GM12878 (cell line): ENCODE measurements around the gene ADAMTS17. TPM values are rescaled to one million over a fixed set of nuclear protein-coding genes. Genes with fewer than 3 reads are reported as not detected.

ENCODE experiments used
- ATAC-seq: fragments of 200-7000 bp; cut with Tn5 transposase; 3 replicates; pipeline ENCODE4 v1.9.1; 2020; ENCODE audit warnings: mild to moderate bottlenecking, moderate library complexity
- BruUV-seq: library from RNA; stranded (reverse); fragments of 400-500 nt; replicated peaks from 2 replicates; lab custom pipeline; 2021; lab: Mats Ljungman, UMichigan
- CTCF ChIA-PET: fragments of 300-600 bp; sonication (Branson Sonifier 250); formaldehyde crosslinking; extraction: SDS; loops from one replicate; lab custom pipeline; 2021; ENCODE audit warnings: inconsistent platforms; lab: Yijun Ruan, JAX
- POLR2A ChIA-PET: fragments of 350-600 bp; formaldehyde crosslinking; extraction: SDS; loops from one replicate; lab custom pipeline; 2021; ENCODE audit warnings: inconsistent platforms; lab: Charles Lee
- RAD21 ChIA-PET: fragments of 300-600 bp; sonication (Branson Sonifier 250); formaldehyde crosslinking; loops from one replicate; lab custom pipeline; 2023; ENCODE audit warnings: antibody characterized with exemption; ENCODE audit not compliant: unreplicated experiment; lab: Charles Lee
- SMC1A ChIA-PET: fragments of 300-600 bp; sonication (Branson Sonifier 250); formaldehyde crosslinking; loops from one replicate; lab custom pipeline; 2023; ENCODE audit not compliant: unreplicated experiment, uncharacterized antibody; lab: Charles Lee
- DNase-seq: peaks from one replicate; pipeline ENCODE4 v3.0.0-alpha.2; 2011; ENCODE audit warnings: low read depth, low spot score
- FAIRE-seq: peaks from 3 replicates; lab custom pipeline; 2011; peaks lifted over from hg19 to GRCh38; lab: Jason Lieb, UNC
- H2AFZ ChIP-seq: 2 replicates; pipeline ENCODE4 v1.6.0; 2011; ENCODE audit warnings: low read depth, low read length, control low read depth; ENCODE audit not compliant: control insufficient read depth
- H3K27ac ChIP-seq: 2 replicates; pipeline ENCODE4 v1.5.1; 2011; ENCODE audit warnings: control low read depth; ENCODE audit not compliant: control insufficient read depth, insufficient read depth
- H3K27me3 ChIP-seq, 2 experiments: replicated peaks in 1 of 2; 2 replicates each; pipeline versions ENCODE4 v1.6.0 to v1.6.1; 2011; ENCODE audit warnings: low read length in 1 of 2; ENCODE audit not compliant: control insufficient read depth in 2 of 2, insufficient read depth in 2 of 2
- H3K36me3 ChIP-seq, 2 experiments: 2 replicates each; pipeline ENCODE4 v1.5.1; 2011; ENCODE audit warnings: low read length in 1 of 2; ENCODE audit not compliant: control insufficient read depth in 2 of 2, insufficient read depth in 2 of 2
- H3K4me1 ChIP-seq: 2 replicates; pipeline ENCODE4 v1.6.1; 2011; ENCODE audit warnings: mild to moderate bottlenecking, low read length, moderate library complexity, mixed read lengths; ENCODE audit not compliant: control insufficient read depth, insufficient read depth
- H3K4me2 ChIP-seq: 2 replicates; pipeline ENCODE4 v1.6.0; 2011; ENCODE audit warnings: control low read depth; ENCODE audit not compliant: control insufficient read depth, insufficient read depth
- H3K4me3 ChIP-seq: fragments of 200-600 bp; sonication (generic); 2 replicates; pipeline ENCODE4 v1.5.1; 2016
- H3K79me2 ChIP-seq: 2 replicates; pipeline ENCODE4 v1.6.0; 2011; ENCODE audit warnings: low read length; ENCODE audit not compliant: control insufficient read depth, insufficient read depth
- H3K9ac ChIP-seq: 2 replicates; pipeline ENCODE4 v1.8.0; 2011; ENCODE audit warnings: low read length, control low read depth, mixed read lengths; ENCODE audit not compliant: control insufficient read depth, insufficient read depth
- H3K9me3 ChIP-seq: replicated peaks from 3 replicates; pipeline ENCODE4 v1.5.1; 2011; ENCODE audit warnings: mild to moderate bottlenecking, low read length; ENCODE audit not compliant: control insufficient read depth, insufficient read depth
- H4K20me1 ChIP-seq: 2 replicates; pipeline ENCODE4 v1.6.0; 2011; ENCODE audit not compliant: control insufficient read depth, insufficient read depth
- CBX3 ChIP-seq: fragments of 200-600 bp; sonication (generic); IDR thresholded peaks from 2 replicates; pipeline ENCODE4 v1.6.1; 2016; ENCODE audit warnings: low read depth, borderline replicate concordance
- CHD1 ChIP-seq: IDR thresholded peaks from 2 replicates; pipeline ENCODE4 v1.6.1; 2012; ENCODE audit warnings: low read depth, low read length, improper control_type of control experiment
- DPF2 ChIP-seq: fragments of 450-650 bp; IDR thresholded peaks from 2 replicates; pipeline ENCODE4 v1.6.1; 2017; ENCODE audit warnings: mild to moderate bottlenecking
- NFYA ChIP-seq: IDR thresholded peaks from 2 replicates; pipeline ENCODE4 v1.6.1; 2011; ENCODE audit warnings: low read depth, mild to moderate bottlenecking, low read length, improper control_type of control experiment, borderline replicate concordance
- NRF1 ChIP-seq: conservative IDR thresholded peaks from 2 replicates; pipeline ENCODE4 v1.6.1; 2011; ENCODE audit warnings: mild to moderate bottlenecking, low read depth, low read length, improper control_type of control experiment
- PAX8 ChIP-seq: fragments of 450-650 bp; IDR thresholded peaks from 2 replicates; pipeline ENCODE4 v1.6.1; 2017; ENCODE audit warnings: mild to moderate bottlenecking, moderate library complexity
- POLR2A ChIP-seq: IDR thresholded peaks from 2 replicates; pipeline ENCODE4 v1.6.1; 2011; ENCODE audit warnings: low read depth, mild to moderate bottlenecking, low read length
- POLR2AphosphoS2 ChIP-seq: IDR thresholded peaks from 2 replicates; pipeline ENCODE4 v1.6.1; 2011; ENCODE audit warnings: low read depth, mild to moderate bottlenecking, low read length, improper control_type of control experiment, moderate library complexity
- SMAD1 ChIP-seq: fragments of 450-650 bp; IDR thresholded peaks from 2 replicates; pipeline ENCODE4 v1.6.1; 2018; ENCODE audit warnings: mild to moderate bottlenecking, low read depth; ENCODE audit not compliant: partially characterized antibody
- SMARCA5 ChIP-seq: fragments of 450-650 bp; IDR thresholded peaks from 2 replicates; pipeline ENCODE4 v1.6.1; 2017; ENCODE audit warnings: mild to moderate bottlenecking
- STAT1 ChIP-seq: fragments of 450-650 bp; conservative IDR thresholded peaks from 2 replicates; pipeline ENCODE4 v1.6.1; 2014; ENCODE audit warnings: antibody characterized with exemption, mild to moderate bottlenecking
- SUPT20H ChIP-seq: IDR thresholded peaks from 2 replicates; pipeline ENCODE4 v1.6.1; 2011; ENCODE audit warnings: low read depth, mild to moderate bottlenecking, low read length, moderate library complexity, borderline replicate concordance; ENCODE audit not compliant: control insufficient read depth
- TARDBP ChIP-seq: IDR thresholded peaks from 2 replicates; pipeline ENCODE4 v1.6.1; 2016; ENCODE audit warnings: borderline replicate concordance
- TBL1XR1 ChIP-seq: IDR thresholded peaks from 2 replicates; pipeline ENCODE4 v1.6.1; 2012; ENCODE audit warnings: low read depth, low read length, improper control_type of control experiment
- ZNF217 ChIP-seq: fragments of 450-650 bp; IDR thresholded peaks from 2 replicates; pipeline ENCODE4 v1.6.1; 2017; ENCODE audit warnings: antibody characterized with exemption, mild to moderate bottlenecking
- WGBS: methylation state at CpG from one replicate; pipeline ENCODE4 v1.1.6; 2016; ENCODE audit warnings: low lambda C conversion rate; ENCODE audit not compliant: insufficient replicate concordance, insufficient coverage; ENCODE audit errors: missing lambda C conversion rate; 5-methylcytosine and 5-hydroxymethylcytosine counted together
- in situ Hi-C: fragments of 300-500 bp; cut with MboI; formaldehyde crosslinking; loops from 9 replicates; pipeline ENCODE4 v1.14.3; 2018; ENCODE audit warnings: mixed read lengths
- intact Hi-C: fragments of 100-400 bp; cut with micrococcal nuclease; formaldehyde crosslinking; loops from one replicate; pipeline ENCODE4 v1.14.2; 2022; ENCODE audit not compliant: unreplicated experiment
- polyA plus RNA-seq, 11 experiments: library from polyadenylated mRNA; depleted of rRNA in 4 of 11; unstranded in 6 of 11; stranded (reverse) in 5 of 11; fragments of >200 nt; fragmentation: Nextera tagmentation in 4 of 11; fragmentation: Illumina TruSeq in 1 of 11; extraction: Ambion mirVana in 4 of 11; extraction: Trizol in 1 of 11; gene quantifications; 1 replicate in 1 of 11; 2 replicates in 10 of 11; pipeline versions ENCODE4 v1.2.1 to v1.2.3, GENCODE V29; 2011 to 2016; ENCODE audit warnings: inconsistent platforms in 2 of 11, missing spikeins in 2 of 11, low read depth in 1 of 11
- total RNA-seq, 4 experiments: library from RNA; depleted of rRNA in 3 of 4; stranded (reverse); fragments of >200 nt in 3 of 4; fragmentation: Illumina TruSeq in 1 of 4; extraction: Trizol in 1 of 4; gene quantifications; 2 replicates each; pipeline versions ENCODE4 v1.2.1 to v1.2.3, GENCODE V29; 2013 to 2021
- TF ChIP-seq, protein P1 (sequence below): IDR thresholded peaks from 2 replicates; pipeline ENCODE4 v1.6.1; 2012; ENCODE audit warnings: low read length, inconsistent platforms
- TF ChIP-seq, protein P2 (sequence below): IDR thresholded peaks from 2 replicates; pipeline ENCODE4 v1.6.1; 2012; ENCODE audit warnings: mild to moderate bottlenecking, low read depth, low read length

ADAMTS17 gene
- total and polyA plus RNA-seq, 10 of the 15 experiments (the other 5 are each of a cell fraction or from before 2014, with no cell fraction given): 0.04 to 0.50 (median 0.10) TPM; not detected in 4

DNA sequence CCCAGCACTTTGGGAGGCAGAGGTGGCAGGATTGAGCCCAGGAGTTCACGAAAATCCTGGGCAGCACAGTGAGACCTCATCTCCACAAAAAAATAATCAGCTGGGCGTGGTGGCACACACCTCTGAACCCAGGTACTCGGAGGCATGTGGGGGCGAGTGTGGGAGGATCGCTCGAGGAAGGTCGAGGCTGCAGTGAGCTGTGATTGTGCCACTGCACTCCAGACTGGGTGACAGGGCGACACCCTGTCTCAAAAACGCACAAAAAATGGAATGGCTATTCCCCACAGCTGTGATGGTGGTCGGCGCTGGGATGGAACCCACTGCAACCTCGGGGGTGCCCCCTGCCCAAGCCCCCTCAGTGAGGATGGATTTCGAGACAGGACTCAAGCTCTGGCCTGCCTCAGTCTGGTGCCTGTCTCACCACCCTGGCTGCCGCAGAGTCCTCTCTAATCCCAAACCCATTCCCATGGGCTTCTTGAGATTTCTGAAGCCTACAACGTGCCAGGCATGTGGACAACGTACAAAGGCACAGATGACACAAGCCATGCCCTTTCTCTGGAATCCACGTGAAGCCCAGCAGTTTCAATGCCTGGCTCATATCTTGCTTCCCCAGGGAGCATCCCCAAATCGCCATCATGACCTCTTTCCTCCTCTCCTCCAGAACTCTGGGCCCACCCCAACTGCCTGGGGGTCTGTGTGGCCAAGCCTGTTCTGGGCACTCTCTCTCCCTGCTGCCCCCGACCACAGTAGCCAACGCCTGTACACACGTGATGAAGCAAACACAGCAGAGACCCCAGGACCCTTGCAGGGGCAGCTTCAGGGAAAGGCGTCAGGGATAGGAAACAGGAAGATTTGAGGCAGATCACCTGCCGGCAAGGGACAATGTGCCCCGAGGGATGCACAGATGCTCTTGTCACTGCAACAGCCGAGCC, 32.4 kb downstream of the ADAMTS17 start:
- TF ChIP-seq SUPT20H (no peak), ZNF217 (no peak), TBL1XR1 (no peak), STAT1 (no peak), CHD1 (no peak), POLR2AphosphoS2 (no peak), POLR2A (no peak), DPF2 (no peak), NFYA (no peak), CBX3 (no peak), SMARCA5 (no peak), NRF1 (no peak), SMAD1 (no peak), TARDBP (no peak), PAX8 (no peak)
- TF ChIP-seq, protein P1, sequence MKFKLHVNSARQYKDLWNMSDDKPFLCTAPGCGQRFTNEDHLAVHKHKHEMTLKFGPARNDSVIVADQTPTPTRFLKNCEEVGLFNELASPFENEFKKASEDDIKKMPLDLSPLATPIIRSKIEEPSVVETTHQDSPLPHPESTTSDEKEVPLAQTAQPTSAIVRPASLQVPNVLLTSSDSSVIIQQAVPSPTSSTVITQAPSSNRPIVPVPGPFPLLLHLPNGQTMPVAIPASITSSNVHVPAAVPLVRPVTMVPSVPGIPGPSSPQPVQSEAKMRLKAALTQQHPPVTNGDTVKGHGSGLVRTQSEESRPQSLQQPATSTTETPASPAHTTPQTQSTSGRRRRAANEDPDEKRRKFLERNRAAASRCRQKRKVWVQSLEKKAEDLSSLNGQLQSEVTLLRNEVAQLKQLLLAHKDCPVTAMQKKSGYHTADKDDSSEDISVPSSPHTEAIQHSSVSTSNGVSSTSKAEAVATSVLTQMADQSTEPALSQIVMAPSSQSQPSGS: no peak
- TF ChIP-seq, protein P2, sequence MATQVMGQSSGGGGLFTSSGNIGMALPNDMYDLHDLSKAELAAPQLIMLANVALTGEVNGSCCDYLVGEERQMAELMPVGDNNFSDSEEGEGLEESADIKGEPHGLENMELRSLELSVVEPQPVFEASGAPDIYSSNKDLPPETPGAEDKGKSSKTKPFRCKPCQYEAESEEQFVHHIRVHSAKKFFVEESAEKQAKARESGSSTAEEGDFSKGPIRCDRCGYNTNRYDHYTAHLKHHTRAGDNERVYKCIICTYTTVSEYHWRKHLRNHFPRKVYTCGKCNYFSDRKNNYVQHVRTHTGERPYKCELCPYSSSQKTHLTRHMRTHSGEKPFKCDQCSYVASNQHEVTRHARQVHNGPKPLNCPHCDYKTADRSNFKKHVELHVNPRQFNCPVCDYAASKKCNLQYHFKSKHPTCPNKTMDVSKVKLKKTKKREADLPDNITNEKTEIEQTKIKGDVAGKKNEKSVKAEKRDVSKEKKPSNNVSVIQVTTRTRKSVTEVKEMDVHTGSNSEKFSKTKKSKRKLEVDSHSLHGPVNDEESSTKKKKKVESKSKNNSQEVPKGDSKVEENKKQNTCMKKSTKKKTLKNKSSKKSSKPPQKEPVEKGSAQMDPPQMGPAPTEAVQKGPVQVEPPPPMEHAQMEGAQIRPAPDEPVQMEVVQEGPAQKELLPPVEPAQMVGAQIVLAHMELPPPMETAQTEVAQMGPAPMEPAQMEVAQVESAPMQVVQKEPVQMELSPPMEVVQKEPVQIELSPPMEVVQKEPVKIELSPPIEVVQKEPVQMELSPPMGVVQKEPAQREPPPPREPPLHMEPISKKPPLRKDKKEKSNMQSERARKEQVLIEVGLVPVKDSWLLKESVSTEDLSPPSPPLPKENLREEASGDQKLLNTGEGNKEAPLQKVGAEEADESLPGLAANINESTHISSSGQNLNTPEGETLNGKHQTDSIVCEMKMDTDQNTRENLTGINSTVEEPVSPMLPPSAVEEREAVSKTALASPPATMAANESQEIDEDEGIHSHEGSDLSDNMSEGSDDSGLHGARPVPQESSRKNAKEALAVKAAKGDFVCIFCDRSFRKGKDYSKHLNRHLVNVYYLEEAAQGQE: no peak
- no peak overlapping the region for H3K4me3 ChIP-seq
- H3K4me1 ChIP-seq: no peaks in the 10 kb centered on the region
- H4K20me1 ChIP-seq: no peaks in the 10 kb centered on the region
- no peaks in the 10 kb centered on the region for H3K36me3 ChIP-seq
- intact Hi-C loops (no loop called here), in situ Hi-C loops (no loop called here)
- BruUV-seq: no TSS peak
- no peak overlapping the region for H2AFZ ChIP-seq
- no peak for ATAC-seq
- ChIA-PET POLR2A (no interaction called here), CTCF (no interaction called here), RAD21 (no interaction called here), SMC1A (no interaction called here)
- H3K27ac ChIP-seq: no peak overlapping the region
- DNase-seq: no peak
- WGBS: 12% methylated on average over 25 of the region's 25 CpGs
- no peak overlapping the region for H3K4me2 ChIP-seq
- no peak for FAIRE-seq
- H3K79me2 ChIP-seq: no peaks in the 10 kb centered on the region
- no peaks in the 10 kb centered on the region for H3K27me3 ChIP-seq
- H3K9me3 ChIP-seq: no peaks in the 10 kb centered on the region; the same call in 2 of the 3 replicates
- no peak overlapping the region for H3K9ac ChIP-seq
